GM20431 (cell line): ENCODE results near the gene TBC1D24.

Experiments
- in situ Hi-C: fragments of 300-500 bp; cut with MseI, MboI; formaldehyde crosslinking; loops from one replicate; pipeline ENCODE4 v1.15.0; 2020; ENCODE audit warnings: low sequenced_read_pairs; ENCODE audit not compliant: unreplicated experiment

TBC1D24 gene

DNA sequence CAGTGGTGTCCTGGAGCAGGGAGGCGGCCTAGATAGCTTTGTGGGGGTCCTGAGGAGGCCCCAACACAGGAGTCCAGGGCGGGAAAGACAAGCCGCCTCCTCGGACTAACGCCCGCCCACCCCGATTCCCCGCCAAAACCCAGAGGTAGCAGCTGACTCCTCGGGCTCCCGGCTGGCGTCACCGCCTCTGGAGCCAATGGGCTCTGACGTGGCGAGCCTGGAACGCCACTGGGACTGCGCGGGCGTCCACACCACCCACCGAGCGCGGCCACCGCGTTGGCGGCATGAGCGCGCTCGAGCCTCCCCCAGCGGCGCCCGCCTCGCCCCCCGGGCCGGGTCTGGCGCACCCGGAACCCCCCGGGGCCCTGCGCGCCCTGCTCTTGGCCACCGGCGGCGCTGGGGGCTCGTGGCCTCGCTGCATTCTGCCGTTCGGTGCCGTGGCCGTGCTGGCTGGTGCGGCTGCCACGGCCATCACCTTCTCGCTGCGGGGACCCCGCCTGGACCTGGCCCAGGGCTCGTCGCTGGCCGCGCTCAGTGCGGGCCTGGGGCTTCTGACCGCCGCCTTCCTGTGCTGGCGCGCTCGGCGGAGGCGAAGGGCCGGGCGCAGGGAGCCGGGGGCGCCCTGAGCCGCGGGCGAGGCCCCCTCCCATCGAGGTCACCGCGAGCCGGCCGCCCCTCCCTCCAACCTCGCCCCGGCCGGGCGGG lies 7.2 kb upstream of the TBC1D24 start:
- in situ Hi-C loops: no loop called here

GRCh38 chr16:2468233-2468724 lies 6.6 kb upstream of the TBC1D24 start:
- in situ Hi-C loops: no loop called here

- in situ Hi-C loops: no loop called here
Observed at GRCh38 chr16:2468725-2469398, 6.1 kb upstream of the TBC1D24 start.

GRCh38 chr16:2469399-2470233 lies 5.3 kb upstream of the TBC1D24 start:
- in situ Hi-C loops: no loop called here

- in situ Hi-C loops: no loop called here
Observed at GRCh38 chr16:2470234-2470601, 4.7 kb upstream of the TBC1D24 start.

GRCh38 chr16:2470603-2471015 lies 4.3 kb upstream of the TBC1D24 start:
- in situ Hi-C loops: no loop called here

DNA sequence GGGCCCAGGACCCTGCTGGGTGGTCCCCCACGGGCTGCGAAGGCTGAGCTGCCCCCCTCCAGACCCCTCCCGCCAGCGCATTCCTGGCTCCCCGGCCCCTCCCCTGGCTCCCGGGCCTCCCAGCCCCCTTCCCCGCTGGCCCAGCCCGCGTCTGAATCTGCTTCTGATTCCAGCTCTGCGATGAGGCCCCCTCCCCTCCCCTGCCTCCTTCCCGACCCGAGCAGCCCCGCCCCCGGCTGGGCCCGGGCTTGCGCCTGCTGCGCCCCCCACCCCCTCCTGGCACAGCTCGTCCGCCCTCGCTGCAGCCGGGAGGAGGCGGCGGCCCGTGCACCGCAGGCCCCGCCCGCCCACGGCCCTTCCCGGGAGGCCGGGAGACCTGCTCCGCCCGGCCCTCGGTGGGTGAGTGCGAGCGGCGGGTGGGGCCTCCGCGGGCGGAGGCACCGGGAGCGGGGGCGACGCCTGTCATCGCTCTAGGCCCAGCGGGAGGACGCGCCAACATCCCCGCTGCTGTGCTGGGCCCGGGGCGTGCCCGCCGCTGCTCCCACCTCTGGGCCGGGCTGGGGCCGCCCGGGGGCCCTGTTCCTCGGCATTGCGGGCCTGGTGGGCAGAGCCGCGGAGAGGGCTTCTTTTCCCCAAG lies 3.8 kb upstream of the TBC1D24 start, which contains the start of gene NTN3:
Gene NTN3 (plus strand): TSS at position 282 of the 637 bp plus-strand sequence. CDS start 405 bp downstream, outside the sequence.
- in situ Hi-C loops: no loop called here

- in situ Hi-C loops: no loop called here
Observed at GRCh38 chr16:2471653-2472487, 3.1 kb upstream of the TBC1D24 start.

DNA sequence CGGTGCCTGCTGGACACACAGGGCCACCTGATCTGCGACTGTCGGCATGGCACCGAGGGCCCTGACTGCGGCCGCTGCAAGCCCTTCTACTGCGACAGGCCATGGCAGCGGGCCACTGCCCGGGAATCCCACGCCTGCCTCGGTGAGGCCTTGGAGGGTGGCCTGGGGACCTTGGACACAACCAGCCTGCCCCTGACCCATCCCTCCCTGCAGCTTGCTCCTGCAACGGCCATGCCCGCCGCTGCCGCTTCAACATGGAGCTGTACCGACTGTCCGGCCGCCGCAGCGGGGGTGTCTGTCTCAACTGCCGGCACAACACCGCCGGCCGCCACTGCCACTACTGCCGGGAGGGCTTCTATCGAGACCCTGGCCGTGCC lies 2.5 kb upstream of the TBC1D24 start:
- in situ Hi-C loops: no loop called here

GRCh38 chr16:2472885-2473445 lies 2.0 kb upstream of the TBC1D24 start:
- in situ Hi-C loops: no loop called here

GRCh38 chr16:2473446-2473926 lies 1.4 kb upstream of the TBC1D24 start:
- in situ Hi-C loops: no loop called here

DNA sequence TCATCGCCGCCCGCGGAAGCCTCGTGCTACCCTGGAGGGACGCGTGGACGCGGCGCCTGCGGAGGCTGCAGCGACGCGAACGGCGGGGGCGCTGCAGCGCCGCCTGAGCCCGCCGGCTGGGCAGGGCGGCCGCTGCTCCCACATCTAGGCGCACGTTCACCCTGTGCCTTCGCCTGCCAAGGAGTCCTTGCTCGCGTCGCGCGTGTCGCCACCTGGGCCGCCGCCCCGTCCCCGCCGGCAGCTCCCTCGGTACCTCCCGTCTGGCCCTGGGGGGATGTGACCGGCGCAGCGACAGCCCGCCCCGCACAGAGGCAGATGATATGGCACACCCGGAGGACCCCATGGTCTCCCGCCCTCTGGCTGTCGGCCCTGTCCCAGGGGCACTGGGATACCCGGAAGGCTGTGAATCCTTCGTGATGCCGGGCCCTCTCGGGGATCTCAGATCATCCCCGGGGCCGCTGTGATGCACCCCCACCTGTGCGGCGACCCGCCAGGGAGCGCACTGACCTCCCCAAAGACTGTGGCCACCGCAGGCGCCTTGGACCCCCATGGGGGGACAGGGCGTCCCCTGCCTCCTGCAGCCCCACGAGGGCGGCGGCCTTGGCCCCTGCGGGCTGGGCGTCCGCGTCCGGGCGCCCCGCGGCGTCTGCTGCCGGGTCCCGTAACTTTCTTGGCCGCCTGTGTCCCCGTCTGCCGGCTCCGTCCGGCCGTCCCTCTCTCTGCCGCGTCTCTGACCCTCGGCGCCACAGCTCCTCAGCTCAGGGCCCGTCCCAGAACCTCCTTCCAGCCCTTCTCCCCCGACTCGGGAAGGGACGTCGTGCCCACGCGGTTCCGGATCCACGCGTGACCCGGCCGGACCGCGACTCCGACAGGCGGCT lies 689 bp upstream of the TBC1D24 start:
- in situ Hi-C loops: no loop called here

- in situ Hi-C loops: loop anchor here (25.0 kb wide), 1 partner anchor 138 kb away; the partner anchor contains the start of gene ABCA3
Observed at GRCh38 chr16:2475413-2476344, 752 bp downstream of the TBC1D24 start.

DNA sequence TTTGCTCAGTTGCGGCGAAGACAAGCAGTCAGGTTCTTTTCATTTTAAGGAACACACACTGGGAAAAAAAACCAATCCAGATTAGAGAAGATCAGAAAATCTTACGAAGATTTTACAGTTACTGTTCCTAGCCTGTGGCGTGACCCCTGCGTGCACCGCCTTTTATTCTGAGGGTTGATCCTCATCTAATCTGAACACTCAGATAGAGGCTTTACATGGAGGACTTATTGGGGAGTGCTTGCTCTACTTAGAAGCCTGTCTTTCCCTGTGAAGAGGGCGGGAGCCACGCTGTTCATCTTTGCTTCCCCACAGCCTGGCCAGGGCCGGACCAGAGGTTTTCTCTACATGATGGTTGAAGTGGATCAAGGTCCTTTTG lies 1.4 kb downstream of the TBC1D24 start:
- in situ Hi-C loops: loop anchor here (25.0 kb wide), 1 partner anchor 139 kb away; the partner anchor contains the start of gene ABCA3

DNA sequence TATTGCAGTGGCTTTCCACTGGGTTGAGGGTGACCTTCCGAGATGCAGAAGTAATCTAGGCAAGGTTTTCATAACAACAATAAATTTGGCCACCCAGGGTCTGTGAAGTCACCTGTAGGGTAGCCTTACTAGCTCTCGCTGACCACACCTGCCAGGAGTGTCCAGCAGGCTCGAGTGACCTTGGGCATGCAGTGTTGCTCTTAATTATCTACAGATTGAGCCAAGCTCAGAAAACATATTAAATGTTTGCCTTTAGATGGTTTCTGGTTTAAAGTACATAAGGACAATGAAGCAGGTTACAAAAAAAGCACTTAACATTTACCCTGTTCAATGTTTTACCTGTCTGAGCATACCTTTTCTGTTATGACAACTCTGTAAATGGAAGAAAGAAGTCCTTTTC lies 1.8 kb downstream of the TBC1D24 start:
- in situ Hi-C loops: loop anchor here (25.0 kb wide), 1 partner anchor 139 kb away; the partner anchor contains the start of gene ABCA3

DNA sequence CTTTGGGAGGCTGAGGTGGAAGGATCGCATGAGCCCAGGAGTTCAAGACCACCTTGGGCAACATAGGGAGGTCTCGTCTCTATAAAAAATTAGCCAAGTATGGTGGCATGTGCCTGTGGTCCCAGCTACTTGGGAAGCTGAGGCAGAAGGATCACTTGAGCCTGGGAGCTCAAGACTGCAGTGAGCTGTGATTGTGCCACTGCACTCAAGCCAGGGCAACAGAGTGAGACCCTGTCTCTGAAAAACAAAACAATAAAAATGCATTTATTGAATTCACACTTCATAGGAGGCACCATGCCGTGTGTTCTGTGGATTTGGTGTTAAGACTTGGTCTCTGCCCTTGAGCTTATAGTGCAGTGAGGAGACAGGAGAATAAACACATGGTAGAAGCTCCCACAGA lies 2.4 kb downstream of the TBC1D24 start:
- in situ Hi-C loops: loop anchor here (25.0 kb wide), 1 partner anchor 140 kb away; the partner anchor contains the start of gene ABCA3

- in situ Hi-C loops: loop anchor here (25.0 kb wide), 1 partner anchor 141 kb away; the partner anchor contains the start of gene ABCA3
Observed at GRCh38 chr16:2478279-2478678, 3.4 kb downstream of the TBC1D24 start.
